Anterior cingulate cortex (tissue), 58 donors: ENCODE results near the gene CRAMP1.

Experiments used
- DNase-seq, 58 donors: peaks; one replicate each; lab custom pipeline; 2025; lab: John Stamatoyannopoulos, UW

Gene CRAMP1, protein sequence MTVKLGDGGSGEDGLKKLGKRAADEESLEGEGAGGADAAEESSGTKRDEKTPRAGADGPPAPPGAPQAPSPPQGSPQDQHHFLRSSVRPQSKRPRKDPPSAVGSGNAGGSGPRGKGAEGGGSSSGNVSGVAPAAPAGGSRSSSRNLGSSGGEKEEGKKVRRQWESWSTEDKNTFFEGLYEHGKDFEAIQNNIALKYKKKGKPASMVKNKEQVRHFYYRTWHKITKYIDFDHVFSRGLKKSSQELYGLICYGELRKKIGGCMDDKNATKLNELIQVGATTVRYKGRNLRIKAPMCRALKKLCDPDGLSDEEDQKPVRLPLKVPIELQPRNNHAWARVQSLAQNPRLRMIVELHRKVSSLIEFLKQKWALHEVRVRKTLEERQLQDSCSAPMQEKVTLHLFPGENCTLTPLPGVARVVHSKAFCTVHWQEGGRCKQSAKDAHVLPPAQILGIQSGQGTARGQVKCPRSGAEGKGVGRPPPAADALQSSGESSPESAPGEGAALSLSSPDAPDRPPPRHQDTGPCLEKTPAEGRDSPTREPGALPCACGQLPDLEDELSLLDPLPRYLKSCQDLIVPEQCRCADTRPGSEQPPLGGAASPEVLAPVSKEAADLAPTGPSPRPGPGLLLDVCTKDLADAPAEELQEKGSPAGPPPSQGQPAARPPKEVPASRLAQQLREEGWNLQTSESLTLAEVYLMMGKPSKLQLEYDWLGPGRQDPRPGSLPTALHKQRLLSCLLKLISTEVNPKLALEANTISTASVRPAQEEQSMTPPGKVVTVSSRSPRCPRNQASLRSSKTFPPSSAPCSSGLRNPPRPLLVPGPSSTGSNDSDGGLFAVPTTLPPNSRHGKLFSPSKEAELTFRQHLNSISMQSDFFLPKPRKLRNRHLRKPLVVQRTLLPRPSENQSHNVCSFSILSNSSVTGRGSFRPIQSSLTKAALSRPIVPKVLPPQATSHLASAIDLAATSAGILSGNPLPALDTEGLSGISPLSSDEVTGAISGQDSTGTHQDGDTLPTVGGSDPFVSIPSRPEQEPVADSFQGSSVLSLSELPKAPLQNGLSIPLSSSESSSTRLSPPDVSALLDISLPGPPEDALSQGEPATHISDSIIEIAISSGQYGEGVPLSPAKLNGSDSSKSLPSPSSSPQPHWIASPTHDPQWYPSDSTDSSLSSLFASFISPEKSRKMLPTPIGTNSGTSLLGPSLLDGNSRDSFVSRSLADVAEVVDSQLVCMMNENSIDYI (N-terminal part only)

DNA sequence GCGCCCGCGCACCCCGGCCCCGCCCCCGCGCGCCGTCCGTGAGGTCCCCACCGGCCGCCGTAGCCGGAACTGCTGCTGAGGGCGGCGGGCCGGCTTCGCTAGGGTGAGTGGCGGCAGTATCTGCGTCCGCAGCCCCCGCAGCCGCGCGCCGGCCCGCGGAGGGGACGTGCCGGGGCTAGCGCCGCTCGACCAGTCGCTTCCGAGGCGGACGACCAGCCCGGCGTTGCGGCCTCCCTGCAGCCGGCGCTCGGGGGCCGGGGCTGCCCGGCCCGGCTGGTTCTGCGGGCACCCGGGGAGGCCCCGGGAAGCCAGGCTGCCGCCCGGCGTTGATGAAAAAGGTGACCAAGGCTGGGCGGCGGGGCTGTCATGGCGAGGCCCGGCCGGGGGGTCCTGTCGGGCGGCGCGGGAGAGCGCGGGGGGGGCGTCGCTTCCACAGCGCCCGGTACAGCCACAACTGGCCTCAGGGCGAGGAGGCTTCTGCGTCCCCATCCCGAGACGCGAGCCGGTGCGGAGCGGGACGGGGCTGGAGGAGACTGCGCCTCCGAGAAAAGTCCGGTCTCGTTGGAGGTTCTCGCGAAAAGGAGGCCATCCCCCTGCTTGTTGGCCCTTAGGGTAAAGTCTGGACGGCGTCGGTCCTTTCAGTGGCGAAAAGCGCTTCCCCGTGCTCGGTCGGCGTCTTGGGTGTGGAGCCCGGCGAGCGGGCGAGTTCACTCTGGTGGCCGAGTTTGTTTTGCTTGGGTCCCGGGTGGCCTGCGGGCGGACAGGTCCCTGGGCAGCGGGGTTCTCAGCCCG is at the start of gene CRAMP1:
TSS of gene CRAMP1 (plus strand) at position 41 of the 792 bp plus-strand sequence. CDS start 2,280 bp downstream, outside the sequence.
- DNase-seq, result peak in 3 of 58 donors; percentile 30 to 60 (median 37)

DNA sequence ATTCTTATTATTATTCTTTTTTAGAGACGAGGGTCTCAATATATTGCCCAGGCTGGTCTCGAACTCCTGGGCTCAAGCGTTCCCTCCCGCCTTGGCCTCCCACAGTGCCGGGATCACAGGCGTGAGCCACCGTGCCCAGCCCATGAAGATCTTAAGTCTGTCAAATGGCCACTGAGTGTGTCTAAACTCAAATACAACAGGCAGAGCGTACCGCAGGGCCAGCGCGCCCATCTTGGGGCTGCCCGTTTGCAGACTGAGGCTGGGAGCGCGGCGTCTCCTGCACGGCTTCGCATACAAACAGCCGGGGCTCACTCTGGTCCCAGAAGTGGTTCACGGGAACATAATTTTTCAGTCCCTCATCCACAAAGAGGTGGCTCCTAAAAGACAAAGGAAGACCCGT is 48.4 kb upstream of the CRAMP1 start:
- DNase-seq, result no peak

DNA sequence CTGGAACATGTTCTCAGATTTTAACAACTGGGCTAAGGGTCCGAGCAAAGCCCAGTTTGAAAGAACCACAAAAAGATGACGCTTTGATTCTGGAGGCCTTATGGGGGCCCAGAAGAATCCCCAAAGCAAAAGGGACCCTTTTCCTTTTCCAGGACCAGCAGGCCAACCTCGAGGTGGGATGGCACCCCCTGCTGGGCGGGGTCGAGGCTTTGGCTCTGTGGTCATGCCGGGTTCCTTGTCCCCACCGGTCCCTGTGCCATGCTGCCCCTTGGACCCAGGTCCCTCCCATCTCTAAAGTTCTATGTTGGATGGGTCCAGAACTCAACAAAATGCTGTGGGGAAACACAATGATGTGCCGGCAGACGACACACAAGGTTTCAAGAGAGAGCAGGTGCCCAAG is 47.8 kb upstream of the CRAMP1 start:
- DNase-seq, result no peak

DNA sequence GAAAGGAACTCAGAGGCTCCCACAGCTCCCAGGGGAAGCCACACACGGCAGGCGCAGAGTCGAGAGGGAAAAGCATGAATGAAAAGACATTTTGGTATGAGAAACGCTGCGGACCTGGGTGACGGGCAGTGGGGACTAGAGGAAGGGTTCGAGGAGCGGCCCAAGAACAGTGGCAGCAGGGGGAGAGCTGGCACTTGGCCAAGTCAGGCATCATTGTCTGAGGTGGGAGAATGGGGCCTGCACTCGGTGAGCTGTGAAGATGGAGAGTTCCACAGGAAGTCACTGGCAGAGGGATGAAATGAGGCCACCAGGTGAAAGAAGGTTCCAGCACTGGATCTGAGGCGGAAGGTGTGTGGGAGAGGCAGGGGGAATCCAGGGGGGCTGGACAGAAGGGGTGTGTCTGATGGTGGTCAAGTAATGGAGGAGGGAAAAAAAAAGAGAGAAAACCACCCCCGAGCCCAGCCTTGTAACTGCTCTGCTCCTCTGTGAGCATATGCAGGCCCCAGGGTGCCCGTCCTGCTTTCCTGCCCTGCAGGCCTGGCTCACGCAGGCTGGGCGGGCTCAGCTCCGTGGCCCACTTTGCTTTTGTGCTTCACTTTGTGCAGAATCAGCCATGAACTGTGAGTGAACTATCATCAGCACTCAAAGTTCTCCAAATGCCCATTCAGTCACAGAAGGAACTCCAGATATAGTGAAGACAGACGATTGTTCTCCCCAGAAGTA is 46.9 kb upstream of the CRAMP1 start:
- DNase-seq, result no peak

DNA sequence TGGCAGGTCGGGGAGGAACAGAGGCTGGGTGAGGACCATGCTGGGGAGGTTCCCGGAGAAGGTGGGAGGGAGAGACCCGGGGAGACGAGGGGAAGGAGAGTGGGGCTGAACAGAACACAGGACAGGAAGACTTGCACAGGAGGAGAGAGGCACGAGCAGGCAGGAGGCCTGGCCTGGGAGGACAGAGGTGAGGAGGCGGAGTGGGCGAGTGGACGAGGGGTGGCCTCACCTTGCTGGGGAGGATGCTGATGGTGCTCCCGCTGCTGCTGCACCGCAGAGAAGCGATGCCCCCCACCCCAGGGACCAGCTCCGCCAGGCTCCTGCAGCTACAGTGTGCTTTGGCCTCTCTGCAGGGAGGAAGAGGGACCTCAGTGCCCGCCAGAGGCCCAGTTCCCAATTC is 44.2 kb upstream of the CRAMP1 start:
- DNase-seq, result no peak

GRCh38 chr16:1571012-1571671 is 41.0 kb upstream of the CRAMP1 start:
- DNase-seq, result no peak

DNA sequence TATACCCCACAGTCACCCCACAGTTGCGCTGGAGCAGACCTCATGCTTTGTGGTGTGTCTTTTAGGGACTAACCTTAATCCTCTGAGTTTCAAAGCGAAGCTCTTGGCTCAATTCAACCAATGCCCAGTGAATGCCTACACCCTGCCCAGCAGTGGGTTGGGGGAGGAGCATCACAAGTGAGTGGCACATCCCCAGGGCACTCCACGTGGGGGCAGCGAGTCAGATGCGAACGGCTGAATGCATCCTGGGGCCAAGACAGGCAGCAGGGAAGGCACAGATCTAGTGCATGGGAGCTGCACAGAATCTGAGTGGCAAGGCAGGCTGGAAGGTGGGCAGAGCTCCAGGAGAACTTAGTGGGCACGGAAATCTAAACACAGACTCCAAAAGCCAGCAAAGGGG is 39.5 kb upstream of the CRAMP1 start:
- no peak for DNase-seq

GRCh38 chr16:1573301-1573700 is 38.9 kb upstream of the CRAMP1 start:
- DNase-seq, result no peak

DNA sequence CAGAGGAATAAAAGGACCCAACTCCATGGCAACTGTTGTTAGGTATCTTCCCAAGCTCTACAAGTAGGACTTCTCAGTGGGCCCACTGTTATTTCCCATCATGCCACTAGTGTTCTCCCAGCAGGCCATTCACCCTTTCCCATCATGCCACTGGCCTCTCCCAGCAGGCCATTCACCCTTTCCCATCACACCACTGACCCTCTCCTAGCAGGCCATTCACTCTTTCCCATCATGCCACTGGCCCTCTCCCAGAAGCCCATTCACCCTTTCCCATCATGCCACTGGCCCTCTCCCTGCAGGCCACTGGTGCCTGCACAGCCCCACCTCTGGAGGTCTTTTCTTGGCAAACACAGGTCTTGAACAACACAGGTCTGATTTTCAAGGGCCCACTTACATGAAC is 36.6 kb upstream of the CRAMP1 start:
- DNase-seq, result no peak

DNA sequence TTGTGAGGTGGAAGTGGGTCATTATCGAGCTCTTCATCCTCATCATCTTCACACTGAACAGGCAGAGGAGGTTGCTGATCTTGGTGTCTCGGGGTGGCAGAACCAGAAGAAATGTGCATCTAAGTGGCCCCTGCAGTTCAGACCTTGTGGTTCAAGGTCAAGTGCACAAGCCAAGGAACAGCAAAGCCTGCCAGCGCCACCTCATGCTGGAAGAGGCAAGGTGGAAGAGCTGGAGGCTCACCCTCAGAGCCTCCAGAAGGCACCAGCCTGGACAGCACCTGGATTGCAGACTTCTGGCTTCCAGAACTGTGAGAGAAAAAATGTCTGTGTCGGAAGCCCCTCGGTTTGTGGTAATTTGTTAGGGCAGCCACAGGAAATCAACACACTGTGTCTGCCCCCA is 32.9 kb upstream of the CRAMP1 start:
- DNase-seq, result no peak

DNA sequence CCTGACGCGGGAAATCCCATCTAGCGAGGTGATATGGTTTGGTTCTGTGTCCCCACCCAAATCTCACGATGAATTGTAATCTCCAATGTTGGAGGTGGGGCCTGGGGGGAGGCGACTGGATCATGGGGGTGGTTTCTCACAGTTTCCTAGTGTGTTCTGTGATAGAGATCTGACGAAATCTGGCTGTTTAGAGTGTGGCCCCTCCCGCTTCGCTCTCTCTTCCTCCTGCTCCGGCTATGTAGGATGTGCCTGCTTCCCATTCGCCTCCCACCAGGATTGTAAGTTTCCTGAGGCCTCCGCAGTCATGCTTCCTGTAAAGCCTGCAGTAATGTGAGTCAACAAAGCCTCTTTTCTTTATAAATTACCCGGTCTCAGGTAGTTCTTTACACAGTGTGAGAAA is 31.9 kb upstream of the CRAMP1 start:
- no peak for DNase-seq

- DNase-seq, result no peak
Observed at GRCh38 chr16:1580956-1581355, 31.2 kb upstream of the CRAMP1 start.

- DNase-seq, result no peak
Observed at GRCh38 chr16:1581804-1582203, 30.4 kb upstream of the CRAMP1 start.

DNA sequence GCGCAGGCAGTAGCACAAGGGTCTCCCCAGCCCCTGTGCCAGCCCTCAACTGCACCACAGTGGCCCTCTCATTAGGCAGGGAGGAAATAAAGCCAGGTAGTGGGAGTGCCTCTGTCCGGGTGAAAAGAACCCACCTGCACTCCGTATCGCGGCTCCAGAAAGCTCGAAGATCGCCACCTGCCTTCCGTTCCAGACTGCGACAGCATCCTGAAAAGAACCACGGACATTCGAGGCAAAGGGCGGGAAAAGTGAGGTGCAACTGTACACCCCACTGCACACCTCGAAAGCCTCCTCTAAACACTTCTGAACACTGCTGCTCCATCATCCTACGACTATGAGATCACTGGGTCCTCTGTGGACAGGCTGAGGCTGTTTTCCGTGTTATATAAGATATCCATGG is 29.0 kb upstream of the CRAMP1 start:
- no peak for DNase-seq

GRCh38 chr16:1584926-1585484 is 27.2 kb upstream of the CRAMP1 start:
- DNase-seq, result no peak

DNA sequence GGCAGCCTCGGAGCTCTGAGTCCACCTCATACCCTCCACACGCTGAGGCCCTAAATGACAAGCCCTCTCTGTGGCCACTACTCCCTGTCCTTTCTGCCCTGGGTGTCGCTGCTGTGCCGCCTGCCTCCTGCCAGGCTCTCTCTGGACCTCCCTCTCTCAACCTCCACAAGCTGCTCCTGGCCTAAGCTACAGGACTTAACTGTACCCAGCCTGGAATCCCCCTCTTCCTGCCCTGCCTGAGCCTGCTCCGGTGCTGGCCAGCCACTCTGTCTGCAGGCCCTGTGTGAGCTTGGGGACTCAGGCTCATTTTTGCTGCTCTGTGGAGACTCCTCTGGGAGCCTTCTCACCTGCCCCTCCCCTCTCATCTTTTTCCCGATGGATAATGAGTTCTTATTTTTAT is 21.8 kb upstream of the CRAMP1 start:
- DNase-seq, result no peak

GRCh38 chr16:1590930-1591705 is 21.0 kb upstream of the CRAMP1 start:
- no peak for DNase-seq

DNA sequence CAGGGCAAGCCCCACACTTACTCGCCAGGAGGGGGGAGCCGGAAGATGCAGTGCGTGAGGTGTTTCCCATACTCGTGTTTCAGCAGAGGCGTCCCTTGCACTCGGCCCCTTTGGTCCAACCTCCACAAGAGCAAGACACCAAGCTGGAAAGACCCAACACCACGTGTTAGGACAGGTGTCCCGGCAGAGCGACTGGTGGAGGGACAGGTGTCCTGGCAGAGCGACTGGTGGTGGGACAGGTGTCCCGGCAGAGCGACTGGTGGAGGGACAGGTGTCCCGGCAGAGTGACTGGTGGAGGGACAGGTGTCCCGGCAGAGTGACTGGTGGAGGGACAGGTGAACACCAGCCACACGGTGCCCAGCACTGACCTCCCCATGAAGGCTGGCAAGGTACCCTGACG is 19.7 kb upstream of the CRAMP1 start:
- DNase-seq, result no peak
